Upper lobe of right lung (tissue), 1 donor: Measurements from ENCODE around the gene AK8. TPM values are rescaled to one million over a fixed set of nuclear protein-coding genes. Genes with fewer than 3 reads are reported as not detected.
A peak's percentile ranks its signal among the peaks of the same experiment; 100 is the strongest.

Experiments
- ATAC-seq: fragments of 200-7000 bp; cut with Tn5 transposase; one replicate; pipeline ENCODE4 v1.9.1; 2020; ENCODE audit warnings: mild to moderate bottlenecking, moderate library complexity
- DNase-seq: peaks from one replicate; pipeline ENCODE4 v3.0.0-alpha.2; 2020
- H3K27ac ChIP-seq: fragments of 200-600 bp; one replicate; pipeline ENCODE4 v1.8.0; 2022
- H3K27me3 ChIP-seq: fragments of 200-600 bp; one replicate; pipeline ENCODE4 v1.8.0; 2022; ENCODE audit warnings: mild to moderate bottlenecking
- H3K36me3 ChIP-seq: fragments of 200-600 bp; one replicate; pipeline ENCODE4 v1.8.0; 2022
- H3K4me1 ChIP-seq: fragments of 200-600 bp; one replicate; pipeline ENCODE4 v1.8.0; 2022
- H3K4me3 ChIP-seq: fragments of 200-600 bp; one replicate; pipeline ENCODE4 v1.8.0; 2022; ENCODE audit warnings: mild to moderate bottlenecking
- H3K9me3 ChIP-seq: fragments of 200-600 bp; one replicate; pipeline ENCODE4 v1.8.0; 2022
- intact Hi-C: fragments of 100-400 bp; cut with DNase I; formaldehyde crosslinking; loops from one replicate; pipeline ENCODE4 v1.11.0; 2022
- total RNA-seq: library from RNA; stranded (reverse); fragmentation: NEBNext Ultra II Directional; extraction: Animal tissue kit (Norgen Biotek cat#: 25700); gene quantifications from one replicate; pipeline ENCODE4 v1.2.1, GENCODE V29; 2021
- TF ChIP-seq, protein P1 (sequence below): fragments of 200-600 bp; IDR thresholded peaks from one replicate; pipeline ENCODE4 v1.8.0; 2022; ENCODE audit warnings: antibody characterized with exemption
- donor health status: DM: no; HTN: yes; CAD: no; lungs with severe emphysema.

AK8 gene
- total RNA-seq, 1 donor from 2014 or later = 0.55 TPM

DNA sequence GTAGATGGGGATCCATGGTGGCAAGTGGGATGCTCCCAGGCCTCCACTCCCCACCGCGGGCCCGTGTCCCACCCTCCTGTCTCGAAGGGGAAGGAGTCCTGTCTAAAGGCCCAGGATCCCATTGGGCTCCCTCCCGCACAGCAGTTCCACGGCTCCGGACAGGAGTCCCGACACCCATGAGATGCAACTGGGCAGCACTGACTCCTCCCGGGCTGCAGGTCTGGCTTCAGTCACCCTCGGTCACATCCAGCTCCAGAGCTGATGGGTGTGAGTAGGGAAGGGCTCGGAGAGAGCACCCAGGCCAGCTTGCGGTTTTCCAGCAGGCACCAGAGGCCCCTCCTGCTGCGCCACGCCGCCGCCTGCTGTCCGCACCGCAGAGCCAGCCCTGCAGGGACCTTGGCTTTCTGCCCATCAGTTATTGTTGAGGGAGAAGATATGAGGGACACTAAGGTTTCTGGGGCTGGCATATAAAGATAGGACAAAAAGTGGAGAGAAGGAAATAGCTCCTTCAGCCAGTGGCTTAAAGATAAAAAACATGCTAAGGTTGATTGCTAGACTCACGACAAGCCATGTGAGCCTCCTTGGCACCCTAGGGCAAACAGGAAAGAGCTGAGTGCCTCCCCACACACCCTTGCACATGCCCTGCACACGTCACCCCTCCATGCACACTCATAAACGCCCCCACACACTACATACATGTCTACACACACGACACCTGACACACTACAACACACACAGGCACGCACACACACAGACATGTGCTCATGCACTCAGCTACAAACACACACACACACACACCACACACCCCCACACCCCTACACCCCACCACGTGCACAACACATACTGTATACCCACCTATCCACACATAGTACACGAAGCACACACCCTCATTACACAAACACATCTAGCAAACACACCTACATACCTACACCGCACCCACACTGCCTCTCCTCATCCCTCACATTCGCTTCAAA is 79.0 kb downstream of the AK8 start:
- intact Hi-C loops = no loop called here
- no peak overlapping the region for H3K27ac ChIP-seq
- no peaks in the 10 kb centered on the region for H3K9me3 ChIP-seq
- ATAC-seq (peak; percentile 83), DNase-seq (peak; percentile 81)
- no peaks in the 10 kb centered on the region for H3K36me3 ChIP-seq
- peaks cover 5% of the 10 kb centered on the region for H3K4me1 ChIP-seq
- H3K4me3 ChIP-seq = no peak overlapping the region
- TF ChIP-seq, protein P1, sequence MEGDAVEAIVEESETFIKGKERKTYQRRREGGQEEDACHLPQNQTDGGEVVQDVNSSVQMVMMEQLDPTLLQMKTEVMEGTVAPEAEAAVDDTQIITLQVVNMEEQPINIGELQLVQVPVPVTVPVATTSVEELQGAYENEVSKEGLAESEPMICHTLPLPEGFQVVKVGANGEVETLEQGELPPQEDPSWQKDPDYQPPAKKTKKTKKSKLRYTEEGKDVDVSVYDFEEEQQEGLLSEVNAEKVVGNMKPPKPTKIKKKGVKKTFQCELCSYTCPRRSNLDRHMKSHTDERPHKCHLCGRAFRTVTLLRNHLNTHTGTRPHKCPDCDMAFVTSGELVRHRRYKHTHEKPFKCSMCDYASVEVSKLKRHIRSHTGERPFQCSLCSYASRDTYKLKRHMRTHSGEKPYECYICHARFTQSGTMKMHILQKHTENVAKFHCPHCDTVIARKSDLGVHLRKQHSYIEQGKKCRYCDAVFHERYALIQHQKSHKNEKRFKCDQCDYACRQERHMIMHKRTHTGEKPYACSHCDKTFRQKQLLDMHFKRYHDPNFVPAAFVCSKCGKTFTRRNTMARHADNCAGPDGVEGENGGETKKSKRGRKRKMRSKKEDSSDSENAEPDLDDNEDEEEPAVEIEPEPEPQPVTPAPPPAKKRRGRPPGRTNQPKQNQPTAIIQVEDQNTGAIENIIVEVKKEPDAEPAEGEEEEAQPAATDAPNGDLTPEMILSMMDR = peak; percentile 41
- H3K27me3 ChIP-seq = peaks cover 13% of the 10 kb centered on the region

DNA sequence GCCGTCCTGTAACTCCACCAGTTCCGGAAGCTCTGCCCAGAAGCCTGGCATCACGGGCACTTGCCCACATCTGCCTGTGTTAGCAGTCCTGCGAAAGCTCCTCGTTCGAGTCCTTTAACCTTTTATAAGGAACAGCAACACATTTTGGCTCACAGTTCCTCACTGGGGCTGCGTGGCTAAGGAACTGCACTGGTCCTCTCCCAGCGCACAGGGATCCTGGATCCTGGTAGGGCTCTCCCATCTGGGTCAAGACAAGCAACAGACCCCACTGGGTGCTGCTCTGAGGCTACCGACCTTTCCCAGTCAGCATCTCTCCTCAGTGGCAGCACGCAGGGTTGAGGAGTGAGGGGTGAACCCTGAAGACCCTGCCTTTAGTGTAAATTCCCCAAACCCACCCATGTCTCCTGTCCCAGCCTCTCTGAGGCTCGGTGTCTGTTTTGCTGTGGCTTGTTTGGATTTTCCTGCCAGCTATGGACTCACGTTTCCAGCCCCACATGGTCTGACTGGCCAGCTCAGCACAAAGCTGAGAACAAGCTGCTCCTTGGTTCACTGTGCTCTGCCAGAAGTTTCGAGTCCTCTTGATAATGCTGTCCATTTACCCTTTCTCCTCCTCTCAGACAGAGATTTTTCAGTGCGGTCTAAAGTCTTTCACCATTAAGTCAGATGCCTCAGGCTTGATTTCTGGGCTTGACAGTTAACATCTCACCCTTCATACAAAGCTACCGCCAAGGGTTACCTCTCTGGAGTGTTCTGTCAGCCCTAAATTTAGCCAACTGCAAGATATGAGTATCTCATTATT is 80.0 kb downstream of the AK8 start:
- DNase-seq (no peak), ATAC-seq (no peak)
- peaks cover 5% of the 10 kb centered on the region for H3K4me1 ChIP-seq
- no peaks in the 10 kb centered on the region for H3K36me3 ChIP-seq
- TF ChIP-seq, protein P1 = no peak
- intact Hi-C loops = no loop called here
- H3K27ac ChIP-seq = no peak overlapping the region
- peaks cover 13% of the 10 kb centered on the region for H3K27me3 ChIP-seq
- no peaks in the 10 kb centered on the region for H3K9me3 ChIP-seq
- H3K4me3 ChIP-seq = no peak overlapping the region

DNA sequence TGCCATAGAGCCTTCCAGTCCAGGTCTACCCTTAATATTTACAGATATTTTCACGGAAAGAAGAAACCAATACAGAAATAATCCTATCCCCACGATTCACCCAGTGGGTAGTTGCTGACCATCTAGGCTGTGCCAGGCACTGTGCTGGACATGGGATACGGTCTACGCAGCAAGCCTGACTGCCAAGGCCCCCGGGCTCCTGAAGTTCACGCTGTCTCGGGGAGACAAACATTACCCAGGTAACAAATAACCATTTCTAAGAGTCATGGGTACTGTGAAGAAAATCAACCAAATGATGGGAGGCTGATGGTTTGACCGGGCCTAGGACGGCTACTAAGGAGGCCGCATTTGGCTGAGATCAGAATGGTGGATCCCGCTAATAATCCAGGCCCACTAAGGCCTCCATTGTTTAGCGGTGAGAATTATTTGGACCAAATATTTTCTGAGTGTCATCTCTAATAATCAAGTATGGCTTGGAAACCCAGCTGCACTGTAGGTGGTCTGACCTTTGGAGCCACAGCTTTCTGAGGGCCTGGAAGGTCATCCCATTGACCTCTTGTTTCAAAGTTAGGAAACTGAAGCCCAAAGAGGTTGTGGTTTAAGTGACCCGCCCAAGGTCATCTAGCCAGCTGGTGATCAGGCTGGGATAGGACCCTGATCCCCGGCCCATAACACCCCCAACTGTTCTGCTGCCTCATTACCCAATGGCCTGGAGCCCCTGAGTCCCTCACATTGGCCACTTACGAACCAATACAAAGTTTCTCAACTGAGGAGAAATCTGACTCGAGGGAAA is 82.4 kb downstream of the AK8 start:
- no peak for DNase-seq
- intact Hi-C loops = no loop called here

DNA sequence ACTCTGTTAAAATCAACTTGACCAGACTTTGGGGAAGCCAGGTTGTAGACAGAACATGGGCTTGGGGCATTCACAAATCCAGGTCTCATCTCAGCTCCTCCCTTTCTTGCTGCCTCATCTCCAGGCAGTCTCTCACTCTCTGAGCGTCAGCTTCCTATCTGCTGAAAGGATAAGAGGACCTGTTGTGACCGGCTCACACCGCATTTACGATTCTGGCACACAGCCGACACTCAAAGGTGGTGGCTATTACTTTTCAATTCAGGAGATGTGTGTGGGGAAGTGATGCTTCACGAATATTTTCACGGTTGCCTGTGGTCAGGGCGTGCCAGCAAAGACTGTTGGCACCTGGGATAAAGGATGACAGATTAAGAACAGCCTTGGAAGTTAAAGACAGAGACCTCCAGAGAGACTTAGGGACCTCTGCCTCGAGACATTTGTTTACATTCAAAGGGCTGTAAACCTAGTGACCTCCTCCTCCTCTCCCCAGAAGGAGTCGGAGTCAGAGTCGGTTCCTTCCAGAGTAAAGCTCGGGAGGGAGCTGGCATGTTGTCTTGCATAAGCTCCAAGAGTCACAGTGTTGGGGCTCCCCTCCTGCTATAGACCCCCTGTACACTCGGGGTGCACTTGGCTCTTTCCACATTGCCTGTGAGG is 83.2 kb downstream of the AK8 start:
- Histone ChIP-seq H3K27me3 (peaks cover 2% of the 10 kb centered on the region), H3K4me1 (peaks cover 3% of the 10 kb centered on the region), H3K27ac (no peak overlapping the region), H3K36me3 (no peaks in the 10 kb centered on the region), H3K9me3 (no peaks in the 10 kb centered on the region), H3K4me3 (no peak overlapping the region)
- TF ChIP-seq, protein P1 = no peak
- DNase-seq = no peak
- no peak for ATAC-seq
- intact Hi-C loops = no loop called here

More for the DNA sequence above, 82.4 kb downstream of the AK8 start:
- Histone ChIP-seq H3K9me3 (no peaks in the 10 kb centered on the region), H3K27me3 (peaks cover 8% of the 10 kb centered on the region), H3K4me1 (peaks cover 5% of the 10 kb centered on the region), H3K27ac (no peak overlapping the region), H3K4me3 (no peak overlapping the region), H3K36me3 (no peaks in the 10 kb centered on the region)
- TF ChIP-seq, protein P1 = no peak
- no peak for ATAC-seq
